ENCODE results near the gene TERB1.

DNA sequence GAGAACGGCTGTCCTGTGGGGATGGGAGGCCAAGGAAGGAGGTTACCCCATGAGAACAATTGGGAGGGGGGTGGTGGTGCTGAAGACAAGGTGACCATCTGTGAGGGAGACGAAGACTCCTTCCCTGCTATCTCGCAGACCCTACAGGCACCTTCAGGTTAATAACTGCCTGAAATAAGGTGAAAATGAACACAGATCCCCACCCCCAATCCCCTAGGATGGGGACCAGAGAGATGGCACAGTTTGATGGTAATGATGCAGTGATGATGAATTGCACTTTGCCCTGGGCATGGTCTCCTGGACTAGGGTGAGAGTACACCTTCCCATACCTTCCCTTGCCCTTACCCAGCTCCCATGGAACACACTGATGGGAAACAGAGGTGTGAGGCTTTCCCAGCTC is 30.8 kb upstream of the TERB1 start:
- TF ChIP-seq, protein P1, sequence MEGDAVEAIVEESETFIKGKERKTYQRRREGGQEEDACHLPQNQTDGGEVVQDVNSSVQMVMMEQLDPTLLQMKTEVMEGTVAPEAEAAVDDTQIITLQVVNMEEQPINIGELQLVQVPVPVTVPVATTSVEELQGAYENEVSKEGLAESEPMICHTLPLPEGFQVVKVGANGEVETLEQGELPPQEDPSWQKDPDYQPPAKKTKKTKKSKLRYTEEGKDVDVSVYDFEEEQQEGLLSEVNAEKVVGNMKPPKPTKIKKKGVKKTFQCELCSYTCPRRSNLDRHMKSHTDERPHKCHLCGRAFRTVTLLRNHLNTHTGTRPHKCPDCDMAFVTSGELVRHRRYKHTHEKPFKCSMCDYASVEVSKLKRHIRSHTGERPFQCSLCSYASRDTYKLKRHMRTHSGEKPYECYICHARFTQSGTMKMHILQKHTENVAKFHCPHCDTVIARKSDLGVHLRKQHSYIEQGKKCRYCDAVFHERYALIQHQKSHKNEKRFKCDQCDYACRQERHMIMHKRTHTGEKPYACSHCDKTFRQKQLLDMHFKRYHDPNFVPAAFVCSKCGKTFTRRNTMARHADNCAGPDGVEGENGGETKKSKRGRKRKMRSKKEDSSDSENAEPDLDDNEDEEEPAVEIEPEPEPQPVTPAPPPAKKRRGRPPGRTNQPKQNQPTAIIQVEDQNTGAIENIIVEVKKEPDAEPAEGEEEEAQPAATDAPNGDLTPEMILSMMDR (IDR thresholded peaks at IDR 0.05 in 8 of 11, conservative IDR thresholded peaks at IDR 0.05 in 3 of 11) = no peak
- no peak for TF ChIP-seq POLR2A (IDR thresholded peaks at IDR 0.05)
